Body of pancreas (tissue), 4 donors: ENCODE results near the gene MLN.

Experiments used
- POLR2A ChIP-seq, 3 donors: fragments of 450-650 bp; IDR thresholded peaks; one replicate each; pipeline ENCODE4 v1.6.1; 2016; ENCODE audit warnings: antibody characterized with exemption in 3 of 3, mild to moderate bottlenecking in 2 of 3
- TF ChIP-seq, protein P1 (sequence below), 7 experiments: fragments of 450-650 bp in 4 of 7; fragments of 200-600 bp in 3 of 7; sonication (generic) in 3 of 7; IDR thresholded peaks; one replicate each; pipeline ENCODE4 v1.5.1; 2016 to 2019; ENCODE audit warnings: antibody characterized with exemption in 7 of 7

GRCh38 chr6:33781131-33781975, 22.4 kb downstream of the MLN start:
- TF ChIP-seq, protein P1, sequence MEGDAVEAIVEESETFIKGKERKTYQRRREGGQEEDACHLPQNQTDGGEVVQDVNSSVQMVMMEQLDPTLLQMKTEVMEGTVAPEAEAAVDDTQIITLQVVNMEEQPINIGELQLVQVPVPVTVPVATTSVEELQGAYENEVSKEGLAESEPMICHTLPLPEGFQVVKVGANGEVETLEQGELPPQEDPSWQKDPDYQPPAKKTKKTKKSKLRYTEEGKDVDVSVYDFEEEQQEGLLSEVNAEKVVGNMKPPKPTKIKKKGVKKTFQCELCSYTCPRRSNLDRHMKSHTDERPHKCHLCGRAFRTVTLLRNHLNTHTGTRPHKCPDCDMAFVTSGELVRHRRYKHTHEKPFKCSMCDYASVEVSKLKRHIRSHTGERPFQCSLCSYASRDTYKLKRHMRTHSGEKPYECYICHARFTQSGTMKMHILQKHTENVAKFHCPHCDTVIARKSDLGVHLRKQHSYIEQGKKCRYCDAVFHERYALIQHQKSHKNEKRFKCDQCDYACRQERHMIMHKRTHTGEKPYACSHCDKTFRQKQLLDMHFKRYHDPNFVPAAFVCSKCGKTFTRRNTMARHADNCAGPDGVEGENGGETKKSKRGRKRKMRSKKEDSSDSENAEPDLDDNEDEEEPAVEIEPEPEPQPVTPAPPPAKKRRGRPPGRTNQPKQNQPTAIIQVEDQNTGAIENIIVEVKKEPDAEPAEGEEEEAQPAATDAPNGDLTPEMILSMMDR (IDR thresholded peaks at IDR 0.05): no peak
- no peak for TF ChIP-seq POLR2A (IDR thresholded peaks at IDR 0.05)
